H9 (cell line): ENCODE data around the gene TIGD3. TPM values are rescaled to one million over a fixed set of nuclear protein-coding genes. Genes with fewer than 3 reads are reported as not detected.

ENCODE experiments used
- DNase-seq: peaks from one replicate; pipeline ENCODE4 v3.0.0-alpha.2; 2017
- H2AFZ ChIP-seq: one replicate; pipeline ENCODE4 v1.6.1; 2013; ENCODE audit warnings: mild to moderate bottlenecking, low read length, control low read depth, moderate library complexity
- H2AK5ac ChIP-seq: 2 replicates; pipeline ENCODE4 v1.6.1; 2013; ENCODE audit warnings: low read length, control low read depth, mixed read lengths; ENCODE audit not compliant: insufficient read length
- H2BK120ac ChIP-seq: one replicate; pipeline ENCODE4 v1.6.1; 2013; ENCODE audit warnings: low read depth, mild to moderate bottlenecking, low read length, control low read depth, inconsistent platforms; ENCODE audit not compliant: poor library complexity, severe bottlenecking
- H2BK12ac ChIP-seq: 2 replicates; pipeline ENCODE4 v1.6.1; 2013; ENCODE audit warnings: low read length, control low read depth, mixed read lengths, low read depth; ENCODE audit not compliant: insufficient read length
- H2BK15ac ChIP-seq: 2 replicates; pipeline ENCODE4 v1.6.1; 2013; ENCODE audit warnings: low read depth, low read length, control low read depth
- H2BK20ac ChIP-seq: one replicate; pipeline ENCODE4 v1.6.1; 2013; ENCODE audit warnings: low read depth, mild to moderate bottlenecking, low read length, control low read depth, inconsistent platforms; ENCODE audit not compliant: poor library complexity, severe bottlenecking
- H2BK5ac ChIP-seq: 2 replicates; pipeline ENCODE4 v1.6.1; 2013; ENCODE audit warnings: low read length, control low read depth, mixed read lengths; ENCODE audit not compliant: insufficient read length
- H3K14ac ChIP-seq: 2 replicates; pipeline ENCODE4 v1.6.1; 2013; ENCODE audit warnings: low read length, control low read depth; ENCODE audit not compliant: insufficient read depth
- H3K18ac ChIP-seq: 2 replicates; pipeline ENCODE4 v1.6.1; 2013; ENCODE audit warnings: low read depth, mild to moderate bottlenecking, mixed read lengths, low read length, control low read depth; ENCODE audit not compliant: insufficient read length
- H3K23ac ChIP-seq: 2 replicates; pipeline ENCODE4 v1.6.1; 2013; ENCODE audit warnings: low read length, control low read depth, mixed read lengths, low read depth; ENCODE audit not compliant: insufficient read length
- H3K23me2 ChIP-seq: 2 replicates; pipeline ENCODE4 v1.6.1; 2013; ENCODE audit warnings: low read depth, mild to moderate bottlenecking, mixed read lengths, low read length, control low read depth; ENCODE audit not compliant: insufficient read length, poor library complexity, severe bottlenecking
- H3K27ac ChIP-seq: 2 replicates; pipeline ENCODE4 v1.5.1; 2013; ENCODE audit warnings: low read length, control low read depth, mixed read lengths, low read depth; ENCODE audit not compliant: insufficient read length
- H3K27me3 ChIP-seq: 2 replicates; pipeline ENCODE4 v1.6.1; 2013; ENCODE audit warnings: low read length, control low read depth, inconsistent platforms; ENCODE audit not compliant: insufficient read depth
- H3K4ac ChIP-seq: 2 replicates; pipeline ENCODE4 v1.6.1; 2013; ENCODE audit warnings: low read depth, mild to moderate bottlenecking, control low read depth, inconsistent platforms, low read length, moderate library complexity
- H3K4me1 ChIP-seq: 2 replicates; pipeline ENCODE4 v1.6.1; 2013; ENCODE audit warnings: low read length, control low read depth, inconsistent platforms; ENCODE audit not compliant: insufficient read depth
- H3K4me2 ChIP-seq: 2 replicates; pipeline ENCODE4 v1.6.1; 2013; ENCODE audit warnings: low read length, control low read depth, mixed read lengths; ENCODE audit not compliant: insufficient read length, insufficient read depth
- H3K56ac ChIP-seq: 2 replicates; pipeline ENCODE4 v1.6.1; 2013; ENCODE audit warnings: low read depth, mild to moderate bottlenecking, mixed read lengths, low read length, control low read depth; ENCODE audit not compliant: insufficient read length
- H3K79me1 ChIP-seq: 2 replicates; pipeline ENCODE4 v1.6.1; 2013; ENCODE audit warnings: low read depth, mild to moderate bottlenecking, moderate library complexity, low read length, control low read depth, inconsistent platforms; ENCODE audit not compliant: insufficient read depth, poor library complexity, severe bottlenecking
- H3K79me2 ChIP-seq: 2 replicates; pipeline ENCODE4 v1.6.1; 2013; ENCODE audit warnings: low read length, control low read depth, inconsistent platforms; ENCODE audit not compliant: insufficient read depth
- H3K9ac ChIP-seq: 2 replicates; pipeline ENCODE4 v1.6.1; 2013; ENCODE audit warnings: low read length, control low read depth, mixed read lengths; ENCODE audit not compliant: insufficient read length; ENCODE audit errors: extremely low read depth
- H3K9me3 ChIP-seq: one replicate; pipeline ENCODE4 v1.6.1; 2013; ENCODE audit warnings: low read depth, low read length, inconsistent platforms; ENCODE audit not compliant: control insufficient read depth
- H3T11ph ChIP-seq: one replicate; pipeline ENCODE4 v1.6.1; 2013; ENCODE audit warnings: mild to moderate bottlenecking, low read length, control low read depth, inconsistent platforms
- H4K20me1 ChIP-seq: one replicate; pipeline ENCODE4 v1.6.1; 2013; ENCODE audit not compliant: control insufficient read depth, insufficient read length, insufficient read depth
- H4K5ac ChIP-seq: 2 replicates; pipeline ENCODE4 v1.6.1; 2013; ENCODE audit warnings: low read depth, mild to moderate bottlenecking, mixed read lengths, low read length, control low read depth; ENCODE audit not compliant: insufficient read length
- H4K8ac ChIP-seq: replicated peaks from 2 replicates; pipeline ENCODE4 v1.6.1; 2013; ENCODE audit warnings: low read length, control low read depth, mixed read lengths, low read depth; ENCODE audit not compliant: insufficient read length
- H4K91ac ChIP-seq: 2 replicates; pipeline ENCODE4 v1.6.1; 2013; ENCODE audit warnings: low read depth, mild to moderate bottlenecking, moderate library complexity, mixed read lengths, low read length, control low read depth; ENCODE audit not compliant: insufficient read length
- H3K27ac Mint-ChIP-seq, 3 experiments: 2 replicates in 2 of 3; 3 replicates in 1 of 3; pipeline ENCODE4 v1.8.0; 2020 to 2021; ENCODE audit warnings: mixed read lengths in 3 of 3, mild to moderate bottlenecking in 1 of 3, moderate library complexity in 1 of 3
- H3K27me3 Mint-ChIP-seq: 2 replicates; pipeline ENCODE4 v1.8.0; 2021; ENCODE audit warnings: low read depth, mild to moderate bottlenecking, moderate library complexity, mixed read lengths
- H3K36me3 Mint-ChIP-seq, 3 experiments: 2 replicates in 2 of 3; 3 replicates in 1 of 3; pipeline ENCODE4 v1.8.0; 2020 to 2021; ENCODE audit warnings: low read depth in 3 of 3, mixed read lengths in 3 of 3; ENCODE audit not compliant: insufficient read depth in 1 of 3
- H3K4me1 Mint-ChIP-seq, 2 experiments: 2 replicates each; pipeline ENCODE4 v1.8.0; 2020; ENCODE audit warnings: mixed read lengths in 2 of 2
- H3K4me3 Mint-ChIP-seq, 2 experiments: 2 replicates in 1 of 2; 3 replicates in 1 of 2; pipeline ENCODE4 v1.8.0; 2020 to 2021; ENCODE audit warnings: mild to moderate bottlenecking in 2 of 2, mixed read lengths in 2 of 2, moderate library complexity in 1 of 2
- H3K9me3 Mint-ChIP-seq, 2 experiments: 2 replicates in 1 of 2; 3 replicates in 1 of 2; pipeline ENCODE4 v1.8.0; 2020; ENCODE audit warnings: mild to moderate bottlenecking in 2 of 2, mixed read lengths in 2 of 2, moderate library complexity in 1 of 2
- WGBS: extraction: QIAGEN DNeasy Blood & Tissue Kit; methylation state at CpG from one replicate; pipeline ENCODE4 v1.1.7; 2013; ENCODE audit warnings: missing lambda C conversion rate, low lambda C conversion rate, mixed read lengths; ENCODE audit not compliant: insufficient read length; ENCODE audit errors: extremely low coverage; 5-methylcytosine and 5-hydroxymethylcytosine counted together
- total RNA-seq: library from RNA; stranded (reverse); gene quantifications from 2 replicates; pipeline ENCODE4 v1.2.1, GENCODE V29; 2021
- TF ChIP-seq, protein P1 (sequence below): fragments of 200-600 bp; sonication (generic); conservative IDR thresholded peaks from 3 replicates; pipeline ENCODE4 v1.8.0; 2021; ENCODE audit warnings: antibody characterized with exemption, mild to moderate bottlenecking

Gene TIGD3
- total RNA-seq, 1 experiment from 2014 or later = 0.66 TPM

- Mint-ChIP-seq H3K9me3 (no peaks in the 10 kb centered on the region; a peak in 1 of 5 replicates), H3K36me3 (peaks cover 0 to under 1% (median 0%) of the 10 kb centered on the region in 3 experiments; a peak in 1 of 7 replicates), H3K4me1 (peaks cover 17 to 19% of the 10 kb centered on the region in 2 experiments), H3K27me3 (peaks cover 31% of the 10 kb centered on the region), H3K4me3 (no peak overlapping the region), H3K27ac (no peak overlapping the region; a peak in 1 of 7 replicates)
- Histone ChIP-seq H2AFZ (no peak overlapping the region), H2BK15ac (no peak overlapping the region), H2AK5ac (no peak overlapping the region), H3K9me3 (no peaks in the 10 kb centered on the region), H3T11ph (no peak overlapping the region), H3K4ac (no peak overlapping the region), H3K79me2 (no peaks in the 10 kb centered on the region), H4K20me1 (no peaks in the 10 kb centered on the region), H3K27ac (no peak overlapping the region), H2BK20ac (no peak overlapping the region), H3K23ac (no peak overlapping the region), H2BK5ac (no peak overlapping the region), H3K56ac (no peak overlapping the region), H3K27me3 (peaks cover 2% of the 10 kb centered on the region), H2BK120ac (no peak overlapping the region), H3K18ac (no peak overlapping the region), H3K9ac (no peak overlapping the region), H3K4me2 (no peak overlapping the region), H4K8ac (no peak overlapping the region), H4K5ac (no peak overlapping the region), H4K91ac (no peak overlapping the region), H3K14ac (no peak overlapping the region; the same call in 1 of the 2 replicates), H3K4me1 (no peaks in the 10 kb centered on the region), H2BK12ac (no peak overlapping the region), H3K23me2 (peaks cover 18% of the 10 kb centered on the region), H3K79me1 (no peaks in the 10 kb centered on the region)
- no CpG with 5 or more reads among the region's 8 CpGs for WGBS
- TF ChIP-seq, protein P1, sequence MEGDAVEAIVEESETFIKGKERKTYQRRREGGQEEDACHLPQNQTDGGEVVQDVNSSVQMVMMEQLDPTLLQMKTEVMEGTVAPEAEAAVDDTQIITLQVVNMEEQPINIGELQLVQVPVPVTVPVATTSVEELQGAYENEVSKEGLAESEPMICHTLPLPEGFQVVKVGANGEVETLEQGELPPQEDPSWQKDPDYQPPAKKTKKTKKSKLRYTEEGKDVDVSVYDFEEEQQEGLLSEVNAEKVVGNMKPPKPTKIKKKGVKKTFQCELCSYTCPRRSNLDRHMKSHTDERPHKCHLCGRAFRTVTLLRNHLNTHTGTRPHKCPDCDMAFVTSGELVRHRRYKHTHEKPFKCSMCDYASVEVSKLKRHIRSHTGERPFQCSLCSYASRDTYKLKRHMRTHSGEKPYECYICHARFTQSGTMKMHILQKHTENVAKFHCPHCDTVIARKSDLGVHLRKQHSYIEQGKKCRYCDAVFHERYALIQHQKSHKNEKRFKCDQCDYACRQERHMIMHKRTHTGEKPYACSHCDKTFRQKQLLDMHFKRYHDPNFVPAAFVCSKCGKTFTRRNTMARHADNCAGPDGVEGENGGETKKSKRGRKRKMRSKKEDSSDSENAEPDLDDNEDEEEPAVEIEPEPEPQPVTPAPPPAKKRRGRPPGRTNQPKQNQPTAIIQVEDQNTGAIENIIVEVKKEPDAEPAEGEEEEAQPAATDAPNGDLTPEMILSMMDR = no peak
- DNase-seq = no peak
Measured at GRCh38 chr11:65357856-65358356, 3.4 kb downstream of the TIGD3 start.
